Measurements from ENCODE around the gene PCLAF. TPM values are rescaled to one million over a fixed set of nuclear protein-coding genes. Genes with fewer than 3 reads are reported as not detected.

The PCLAF gene, protein sequence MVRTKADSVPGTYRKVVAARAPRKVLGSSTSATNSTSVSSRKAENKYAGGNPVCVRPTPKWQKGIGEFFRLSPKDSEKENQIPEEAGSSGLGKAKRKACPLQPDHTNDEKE
- total RNA-seq = 7.8 TPM

GRCh38 chr15:64381000-64381751, at the start of gene PCLAF:
TSS of gene PCLAF (minus strand) at chr15:64381441. CDS start at chr15:64381371, 70 bp downstream.

GRCh38 chr15:64387562-64388168, 6.4 kb upstream of the PCLAF start, which contains the start of gene TRIP4:
TSS of gene TRIP4 (plus strand) at chr15:64387836. CDS start at chr15:64387864, 28 bp downstream.

DNA sequence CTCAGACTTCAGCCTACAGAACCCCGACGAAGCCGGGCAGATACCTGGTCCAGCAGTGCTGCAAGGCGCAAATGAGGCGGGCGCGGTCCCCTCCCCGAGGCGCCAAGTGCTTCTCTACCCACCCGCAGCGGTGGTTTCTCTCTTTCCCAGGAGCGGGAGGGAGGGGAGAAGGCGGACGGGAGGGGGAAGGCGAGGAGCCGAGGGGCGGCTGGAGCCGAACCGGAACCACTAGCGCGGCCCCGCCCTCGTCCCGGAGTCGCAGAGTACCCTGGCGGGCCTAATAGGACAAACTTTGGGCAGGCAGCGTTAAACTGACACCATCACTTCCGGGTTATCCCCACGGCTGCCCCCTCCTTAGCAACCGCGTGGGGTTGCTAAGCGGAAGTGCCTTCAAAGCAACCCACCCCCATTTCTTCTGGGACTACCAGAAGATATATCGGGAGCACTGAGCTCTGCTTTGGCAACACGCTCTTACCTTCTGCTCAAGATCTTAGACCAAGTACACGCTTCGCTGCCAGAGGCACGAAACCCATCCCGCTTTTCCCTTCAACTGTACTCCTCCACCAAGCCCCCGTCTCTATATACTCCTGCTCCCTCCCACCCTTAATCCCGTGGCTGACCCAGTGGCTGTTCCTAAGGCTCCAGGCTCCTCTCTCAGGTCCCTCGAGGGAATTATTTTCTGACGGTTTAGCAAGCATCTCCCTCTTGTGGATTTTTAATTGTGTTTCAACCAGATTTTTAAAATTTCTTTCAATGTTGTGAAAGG, 25.1 kb downstream of the PCLAF start, which contains the start of gene CSNK1G1:
Gene CSNK1G1, minus strand, starts transcription at position 230 of the 766 bp plus-strand sequence. CDS start 55,674 bp downstream, outside the sequence.

Small RNAs within 50 kb of the gene (small RNA-seq; reads per million reads assigned to genes)
- not detected for gene RF00554

Other genes with a start within 250 kb of the PCLAF start
- gene SNX22, start 229.7 kb downstream of the PCLAF start, total RNA-seq = 12.5 TPM
- gene PPIB, start 218.4 kb downstream of the PCLAF start, total RNA-seq = 191 TPM
- 52.1 TPM for gene CSNK1G1, start 25.3 kb downstream of the PCLAF start, total RNA-seq
- gene TRIP4, start 6.4 kb upstream of the PCLAF start, total RNA-seq = 15.9 TPM
- 28.4 TPM for gene ZNF609, start 79.1 kb upstream of the PCLAF start, total RNA-seq

Measured in diencephalon (tissue), 1 donor.